Measurements from ENCODE around the gene CASP4.
"Not testable (repeated sequence)": the region's sequence is repeated elsewhere in the genome, so short reads cannot be mapped to it uniquely, and the experiment has no call there.

The CASP4 gene

DNA sequence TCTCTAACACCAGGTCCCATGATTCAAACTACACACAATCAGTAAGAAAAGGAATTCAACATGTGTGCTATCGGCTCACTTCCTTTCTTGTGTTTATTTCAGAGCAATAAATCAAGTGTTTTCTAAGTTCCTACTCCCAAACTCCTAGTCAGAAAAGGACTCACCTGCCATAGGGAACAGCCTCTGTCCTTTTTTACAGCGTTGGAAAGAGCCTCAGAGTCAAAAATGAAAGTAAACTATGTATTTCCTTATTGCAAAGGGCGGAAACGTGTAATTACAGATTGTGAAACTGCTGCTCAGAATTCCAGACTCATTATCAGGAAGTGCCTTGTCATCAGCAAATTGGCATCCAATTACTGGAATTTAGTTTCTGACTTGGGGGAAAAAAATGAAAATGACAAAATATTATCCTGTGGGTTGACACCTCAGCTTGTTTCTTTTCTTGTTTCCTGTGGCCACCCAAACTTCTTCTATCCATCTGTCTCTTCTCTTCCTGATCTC, at the start of gene CASP4:
Gene CASP4 (minus strand): TSS at position 220 of the 501 bp plus-strand sequence. CDS start 49 bp downstream, at position 171.
- DNase-seq: peak in 1 of 58 donors; percentile 6

- no peak for DNase-seq
These were observed 39.1 kb upstream of the CASP4 start for GRCh38 chr11:105007463-105007862.

DNA sequence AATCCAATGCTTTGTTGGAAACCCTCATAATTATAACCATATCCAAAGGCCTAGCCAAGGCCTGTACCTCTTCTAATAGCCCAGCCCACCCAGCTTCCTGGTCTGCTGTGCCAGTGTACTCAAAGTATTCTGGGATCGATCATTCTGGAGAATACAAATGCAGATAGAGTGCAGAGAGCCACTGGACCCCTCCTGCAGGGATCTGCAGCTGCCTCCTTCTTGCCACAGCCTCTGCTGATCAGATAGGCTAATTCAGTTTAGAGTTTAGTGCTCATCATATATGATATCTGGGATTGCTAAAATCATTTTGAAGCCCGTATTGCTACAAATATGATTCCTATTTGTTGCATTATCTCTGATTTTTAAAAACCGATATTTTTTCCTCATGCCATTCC, 37.1 kb upstream of the CASP4 start:
- no peak for DNase-seq

DNA sequence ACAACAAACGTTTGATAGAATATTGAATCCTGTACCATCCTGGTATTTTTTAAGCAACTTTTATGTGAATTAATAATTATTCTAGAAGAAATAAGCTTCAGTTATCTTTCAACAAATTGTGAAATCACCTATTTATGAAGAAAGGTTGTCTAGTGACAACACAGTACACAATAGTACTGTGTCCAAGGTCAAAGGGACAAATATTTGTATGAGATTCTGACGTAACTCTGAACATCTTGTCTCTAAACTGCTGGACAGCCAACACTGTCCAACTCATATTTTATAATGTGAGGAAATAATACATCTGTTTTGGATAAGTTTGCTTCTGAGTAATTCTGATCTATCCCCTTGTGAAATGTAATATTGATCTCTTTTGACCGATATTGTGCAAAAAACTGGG, 35.6 kb upstream of the CASP4 start:
- no peak for DNase-seq

GRCh38 chr11:105003151-105003550, 34.8 kb upstream of the CASP4 start:
- no peak for DNase-seq

GRCh38 chr11:105000797-105001196, 32.4 kb upstream of the CASP4 start:
- DNase-seq: peak in 2 of 58 donors; percentile 0 to 3

- DNase-seq: no peak
These were observed 31.8 kb upstream of the CASP4 start for GRCh38 chr11:105000167-105000566.

GRCh38 chr11:104999721-105000120, 31.3 kb upstream of the CASP4 start:
- DNase-seq: no peak

- DNase-seq: no peak
These were observed 28.9 kb upstream of the CASP4 start for GRCh38 chr11:104997288-104997687.

- DNase-seq: no peak
These were observed 26.6 kb upstream of the CASP4 start for GRCh38 chr11:104995001-104995408.

- no peak for DNase-seq
These were observed 24.4 kb upstream of the CASP4 start for GRCh38 chr11:104992781-104993180.

DNA sequence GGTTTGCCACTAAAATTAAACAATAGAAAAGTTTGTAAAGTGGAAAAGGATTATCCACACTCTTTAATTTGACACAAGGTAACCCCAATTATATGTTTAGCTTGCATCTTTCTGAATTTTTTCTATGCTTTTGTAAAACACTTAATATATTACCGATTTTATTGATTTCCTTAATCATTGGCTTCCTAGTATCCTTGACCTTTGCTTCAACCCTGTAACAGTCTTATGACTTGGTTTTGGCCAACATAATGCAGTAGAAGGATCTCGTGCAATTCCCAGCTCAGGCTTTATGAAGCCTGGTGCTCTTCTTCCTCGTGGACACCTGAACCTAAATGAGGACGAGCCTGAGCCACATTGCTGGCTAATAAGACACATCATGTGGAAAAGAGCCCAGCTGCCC, 23.6 kb upstream of the CASP4 start:
- no peak for DNase-seq

DNA sequence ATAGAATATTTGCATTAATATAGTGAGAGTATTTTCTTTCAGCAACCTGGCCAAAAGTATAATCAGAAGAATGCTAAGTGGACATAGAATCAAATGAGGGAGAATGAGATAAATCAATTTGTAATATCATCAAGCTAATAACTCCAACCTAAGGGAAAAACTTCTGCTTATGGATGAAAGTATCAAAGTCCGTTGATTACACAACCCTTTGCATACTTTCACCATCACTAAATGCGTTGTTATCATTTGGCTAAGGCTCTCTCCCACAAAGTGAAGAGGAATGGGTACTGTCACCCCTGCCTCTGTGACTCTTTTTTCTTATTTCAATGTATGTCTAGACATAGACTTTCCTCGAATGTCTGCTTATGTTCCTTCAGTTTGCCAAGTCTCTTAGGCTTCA, 16.4 kb upstream of the CASP4 start:
- no peak for DNase-seq

- DNase-seq: no peak
These were observed 11.5 kb upstream of the CASP4 start for GRCh38 chr11:104979839-104980238.

GRCh38 chr11:104973616-104974015, 5.2 kb upstream of the CASP4 start:
- DNase-seq: no peak

- DNase-seq: not testable (repeated sequence)
These were observed 4.5 kb upstream of the CASP4 start for GRCh38 chr11:104972924-104973323.

DNA sequence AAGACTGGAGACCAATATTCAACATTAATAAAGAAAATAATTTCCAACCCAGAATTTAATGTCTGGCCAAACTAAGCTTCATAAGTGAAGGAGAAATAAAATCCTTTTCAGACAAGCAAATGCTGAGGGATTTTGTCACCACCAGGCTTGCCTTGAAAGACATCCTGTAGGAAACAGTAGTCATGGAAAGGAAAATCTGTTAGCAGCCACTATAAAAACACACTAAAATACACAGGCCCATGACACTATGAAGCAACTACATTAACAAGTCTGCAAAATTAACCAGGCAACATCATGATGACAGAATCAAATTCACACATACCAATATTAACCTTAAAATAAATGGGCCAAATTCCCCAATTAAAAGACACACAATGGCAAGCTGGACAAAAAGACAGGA, 2.4 kb upstream of the CASP4 start:
- DNase-seq: no peak

DNA sequence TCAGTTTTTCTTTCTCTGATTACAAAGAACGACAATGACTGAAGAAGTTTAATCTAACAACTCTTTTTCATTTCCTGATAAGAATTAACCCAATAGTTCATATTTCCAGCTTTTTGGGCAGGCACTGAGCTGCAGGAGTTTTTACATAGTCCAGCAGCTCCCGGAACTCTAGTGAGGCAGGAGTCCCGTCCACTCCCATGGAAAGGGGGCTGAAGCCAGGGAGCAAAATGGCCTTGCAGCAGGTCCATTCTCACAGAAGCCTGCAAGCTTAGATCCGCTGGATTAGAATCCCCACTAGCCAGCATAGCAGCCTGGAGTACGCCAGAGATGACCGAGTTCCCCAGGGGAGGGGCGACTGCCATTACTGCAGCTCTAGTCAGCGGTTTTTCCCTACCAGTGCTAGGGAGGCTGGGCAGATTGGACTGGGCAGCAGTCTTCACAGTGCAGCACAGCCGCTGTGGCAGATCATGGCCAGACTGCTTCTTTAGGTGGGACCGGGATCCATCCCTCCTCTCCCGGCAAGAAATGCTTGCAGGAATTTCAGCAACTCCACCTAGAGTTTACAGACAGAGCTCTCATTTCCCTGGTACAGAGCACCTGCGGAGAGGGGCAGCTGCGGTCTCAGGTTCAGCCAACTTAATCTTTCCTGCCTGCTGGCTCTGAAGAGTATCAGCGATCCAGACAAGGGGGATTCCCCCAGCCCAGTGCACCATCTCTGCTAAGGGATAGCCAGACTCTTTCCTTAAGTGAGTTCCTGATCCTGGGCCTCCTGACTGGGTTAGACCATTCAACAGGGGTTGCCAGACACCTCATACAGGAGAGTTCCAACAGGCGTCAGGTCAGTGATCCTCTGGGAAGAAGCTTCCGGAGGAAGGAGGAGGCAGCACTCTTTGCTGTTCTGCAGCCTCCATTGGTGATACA, 742 bp upstream of the CASP4 start:
- DNase-seq: peak in 2 of 58 donors; percentile 2 to 8

- no peak for DNase-seq
These were observed 630 bp downstream of the CASP4 start for GRCh38 chr11:104967534-104968354.

- DNase-seq: no peak
These were observed 2.6 kb downstream of the CASP4 start for GRCh38 chr11:104965735-104966134.

DNA sequence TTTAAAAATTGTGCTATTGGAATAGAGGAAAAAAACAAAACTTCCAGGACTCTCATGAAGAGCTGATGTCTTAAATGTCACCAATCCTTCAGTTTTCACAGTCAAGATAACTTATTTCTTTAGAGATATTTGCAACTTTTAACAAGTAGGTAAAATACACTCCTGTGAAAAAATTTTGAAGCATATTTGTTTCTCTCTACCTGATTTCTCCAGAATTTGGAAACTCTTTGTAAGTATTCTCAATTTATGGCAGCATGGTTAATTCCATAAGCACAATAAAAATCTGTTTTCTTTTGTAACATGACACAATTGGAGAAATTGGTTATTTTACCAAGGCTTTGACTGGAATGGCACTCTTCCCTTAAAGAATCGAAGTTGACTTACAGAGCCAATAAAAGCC, 4.1 kb downstream of the CASP4 start:
- no peak for DNase-seq

- DNase-seq: no peak
These were observed 5.5 kb downstream of the CASP4 start for GRCh38 chr11:104962852-104963251.

All from anterior cingulate cortex (tissue), 58 donors.